ENCODE results near the gene RETREG1. TPM values are rescaled to one million over a fixed set of nuclear protein-coding genes. Genes with fewer than 3 reads are reported as not detected.

The RETREG1 gene
- polyA plus RNA-seq, 1 of the 3 experiments (the other 2 are of a cell fraction), result 0.43 TPM

DNA sequence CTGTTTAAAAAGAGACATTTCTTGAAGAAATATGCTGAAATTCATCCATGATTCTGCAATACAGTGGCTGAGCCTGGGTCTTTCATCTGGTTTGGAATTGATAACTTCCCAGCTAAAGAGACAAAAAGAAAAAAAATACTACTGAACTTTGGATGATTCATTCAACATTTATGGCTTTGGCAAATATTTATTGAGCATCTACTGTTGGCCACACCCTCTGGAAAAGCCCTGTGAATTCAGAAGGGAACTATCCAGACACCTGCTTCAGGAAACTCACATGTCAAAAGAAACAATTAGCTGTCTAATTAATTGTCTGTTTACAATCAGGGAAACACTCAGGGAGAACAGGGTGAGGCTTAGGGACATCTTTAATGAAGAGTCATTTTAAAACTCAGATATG is 133.4 kb downstream of the RETREG1 start:
- no peaks in the 10 kb centered on the region for H3K36me3 ChIP-seq (replicated peaks in 1 of 2; ENCODE audit: control insufficient read depth in 1 of 2, insufficient read depth in 2 of 2, low read length in 1 of 2)
- H3K79me2 ChIP-seq (ENCODE audit: insufficient read depth), result no peaks in the 10 kb centered on the region
- H3K4me2 ChIP-seq, result no peak overlapping the region
- no peaks in the 10 kb centered on the region for H3K9me2 ChIP-seq
- H3K4me1 ChIP-seq (ENCODE audit: control insufficient read depth in 1 of 2, insufficient read depth in 2 of 2, low read depth in 1 of 2, low read length in 1 of 2), result no peaks in the 10 kb centered on the region; a peak in 1 of 4 replicates
- POLR2A ChIA-PET, result no interaction called here
- no peaks in the 10 kb centered on the region for H3K9me3 ChIP-seq
- no peaks in the 10 kb centered on the region for H3K27me3 ChIP-seq (ENCODE audit: insufficient read depth)
- CTCF ChIA-PET, result interaction anchor here (1.3 to 5.1 kb wide), 7 partner anchors 9 to 720 kb away, joined by 3 to 24 read pairs (median 8); no protein-coding TSS in a partner anchor
- no peaks in the 10 kb centered on the region for H3F3A ChIP-seq (replicated peaks; ENCODE audit: insufficient read depth)
- no peaks in the 10 kb centered on the region for H4K20me1 ChIP-seq (ENCODE audit: insufficient read depth)
- no peak overlapping the region for H3K4me3 ChIP-seq (ENCODE audit: low read depth in 2 of 2, low read length in 1 of 2)
- TF ChIP-seq MXI1 (IDR thresholded peaks at IDR 0.05; ENCODE audit: low read depth, low read length) (no peak), RCOR1 (IDR thresholded peaks at IDR 0.05; ENCODE audit: low read length) (no peak), SIN3A (IDR thresholded peaks at IDR 0.05; ENCODE audit: borderline replicate concordance, low read depth, low read length) (no peak), YY1 (IDR thresholded peaks at IDR 0.05; ENCODE audit: low read depth) (no peak), GATA2 (CRISPR knock-in tag; IDR thresholded peaks at IDR 0.05) (no peak), FOXM1 (IDR thresholded peaks at IDR 0.05; ENCODE audit: low read depth) (no peak), CHD2 (IDR thresholded peaks at IDR 0.05; ENCODE audit: low read length, partially characterized antibody) (no peak), EZH2phosphoT487 (IDR thresholded peaks at IDR 0.05; ENCODE audit: borderline replicate concordance, low read depth) (no peak), JUND (IDR thresholded peaks at IDR 0.05) (no peak), TEAD4 (IDR thresholded peaks at IDR 0.05; ENCODE audit: borderline replicate concordance, insufficient read depth) (no peak), TAF1 (IDR thresholded peaks at IDR 0.05; ENCODE audit: borderline replicate concordance, low read depth, low read length) (no peak), POLR2AphosphoS5 (IDR thresholded peaks at IDR 0.05; ENCODE audit: low read depth, low read length) (no peak)
- TF ChIP-seq, protein P1, sequence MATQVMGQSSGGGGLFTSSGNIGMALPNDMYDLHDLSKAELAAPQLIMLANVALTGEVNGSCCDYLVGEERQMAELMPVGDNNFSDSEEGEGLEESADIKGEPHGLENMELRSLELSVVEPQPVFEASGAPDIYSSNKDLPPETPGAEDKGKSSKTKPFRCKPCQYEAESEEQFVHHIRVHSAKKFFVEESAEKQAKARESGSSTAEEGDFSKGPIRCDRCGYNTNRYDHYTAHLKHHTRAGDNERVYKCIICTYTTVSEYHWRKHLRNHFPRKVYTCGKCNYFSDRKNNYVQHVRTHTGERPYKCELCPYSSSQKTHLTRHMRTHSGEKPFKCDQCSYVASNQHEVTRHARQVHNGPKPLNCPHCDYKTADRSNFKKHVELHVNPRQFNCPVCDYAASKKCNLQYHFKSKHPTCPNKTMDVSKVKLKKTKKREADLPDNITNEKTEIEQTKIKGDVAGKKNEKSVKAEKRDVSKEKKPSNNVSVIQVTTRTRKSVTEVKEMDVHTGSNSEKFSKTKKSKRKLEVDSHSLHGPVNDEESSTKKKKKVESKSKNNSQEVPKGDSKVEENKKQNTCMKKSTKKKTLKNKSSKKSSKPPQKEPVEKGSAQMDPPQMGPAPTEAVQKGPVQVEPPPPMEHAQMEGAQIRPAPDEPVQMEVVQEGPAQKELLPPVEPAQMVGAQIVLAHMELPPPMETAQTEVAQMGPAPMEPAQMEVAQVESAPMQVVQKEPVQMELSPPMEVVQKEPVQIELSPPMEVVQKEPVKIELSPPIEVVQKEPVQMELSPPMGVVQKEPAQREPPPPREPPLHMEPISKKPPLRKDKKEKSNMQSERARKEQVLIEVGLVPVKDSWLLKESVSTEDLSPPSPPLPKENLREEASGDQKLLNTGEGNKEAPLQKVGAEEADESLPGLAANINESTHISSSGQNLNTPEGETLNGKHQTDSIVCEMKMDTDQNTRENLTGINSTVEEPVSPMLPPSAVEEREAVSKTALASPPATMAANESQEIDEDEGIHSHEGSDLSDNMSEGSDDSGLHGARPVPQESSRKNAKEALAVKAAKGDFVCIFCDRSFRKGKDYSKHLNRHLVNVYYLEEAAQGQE (IDR thresholded peaks at IDR 0.05; ENCODE audit: low read depth, low read length), result no peak
- TF ChIP-seq, protein P2, sequence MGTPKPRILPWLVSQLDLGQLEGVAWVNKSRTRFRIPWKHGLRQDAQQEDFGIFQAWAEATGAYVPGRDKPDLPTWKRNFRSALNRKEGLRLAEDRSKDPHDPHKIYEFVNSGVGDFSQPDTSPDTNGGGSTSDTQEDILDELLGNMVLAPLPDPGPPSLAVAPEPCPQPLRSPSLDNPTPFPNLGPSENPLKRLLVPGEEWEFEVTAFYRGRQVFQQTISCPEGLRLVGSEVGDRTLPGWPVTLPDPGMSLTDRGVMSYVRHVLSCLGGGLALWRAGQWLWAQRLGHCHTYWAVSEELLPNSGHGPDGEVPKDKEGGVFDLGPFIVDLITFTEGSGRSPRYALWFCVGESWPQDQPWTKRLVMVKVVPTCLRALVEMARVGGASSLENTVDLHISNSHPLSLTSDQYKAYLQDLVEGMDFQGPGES (IDR thresholded peaks at IDR 0.05; ENCODE audit: low read depth, low read length), result no peak
- no peak for DNase-seq
- H3K9ac ChIP-seq, result no peak overlapping the region
- no peak overlapping the region for H2AFZ ChIP-seq (ENCODE audit: low read depth)
- H3K27ac ChIP-seq (ENCODE audit: low read depth in 2 of 2, low read length in 1 of 2), result no peak overlapping the region

All from SK-N-SH (cell line).